ENCODE data around the gene PARP16.
"Not testable (repeated sequence)": the region's sequence is repeated elsewhere in the genome, so short reads cannot be mapped to it uniquely, and the experiment has no call there.

PARP16 gene

DNA sequence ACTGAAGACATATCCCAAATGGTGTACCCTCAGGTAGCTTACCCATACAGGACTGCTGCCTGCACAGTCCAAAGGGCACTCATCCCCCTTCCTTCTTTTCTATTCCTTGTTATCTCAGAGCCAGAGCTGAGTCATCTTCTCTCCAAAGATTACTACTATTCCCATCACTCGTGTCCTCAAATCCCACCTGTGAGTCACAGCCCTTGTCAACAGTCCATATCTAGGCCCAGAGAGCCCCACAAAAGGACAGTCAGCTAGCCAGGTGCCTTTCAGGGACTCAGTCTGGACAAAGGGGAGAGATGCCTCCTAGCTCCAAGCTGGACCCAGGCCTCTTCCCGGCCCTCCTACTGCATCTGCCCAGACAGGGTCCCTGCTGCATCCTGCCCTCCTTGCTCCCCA is 11.0 kb downstream of the PARP16 start:
- no peak for DNase-seq (ENCODE audit: low read depth)

DNA sequence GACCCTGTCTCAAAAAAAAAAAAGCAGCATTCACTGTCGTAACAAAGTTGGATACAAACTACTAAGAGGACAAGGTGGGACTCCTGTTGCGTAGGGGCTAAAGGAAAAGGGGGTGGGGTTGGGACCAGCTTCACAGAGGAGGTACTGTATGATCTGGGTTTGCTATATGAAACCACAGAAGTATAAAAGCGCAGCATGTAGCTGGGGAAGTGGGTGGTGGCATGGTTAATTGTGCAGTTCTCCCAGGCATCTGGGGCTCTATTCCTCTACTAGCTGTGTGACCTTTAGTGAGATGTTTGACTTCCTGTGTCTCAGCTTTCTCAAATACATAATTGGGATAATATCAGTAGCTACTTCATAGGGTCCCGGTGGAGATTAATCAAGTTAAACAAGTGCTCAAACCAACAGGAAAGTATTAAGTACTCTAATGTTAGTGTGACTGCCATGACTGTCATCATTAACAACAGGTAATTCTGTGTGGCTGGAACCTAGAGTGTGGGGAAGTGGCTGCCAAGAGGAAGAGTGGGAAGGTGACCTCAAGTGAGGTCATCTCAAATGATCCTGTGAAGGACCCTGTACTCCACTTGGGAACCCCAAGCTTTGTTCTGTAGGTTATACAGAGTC is 11.5 kb downstream of the PARP16 start:
- DNase-seq (ENCODE audit: low read depth), result no peak

DNA sequence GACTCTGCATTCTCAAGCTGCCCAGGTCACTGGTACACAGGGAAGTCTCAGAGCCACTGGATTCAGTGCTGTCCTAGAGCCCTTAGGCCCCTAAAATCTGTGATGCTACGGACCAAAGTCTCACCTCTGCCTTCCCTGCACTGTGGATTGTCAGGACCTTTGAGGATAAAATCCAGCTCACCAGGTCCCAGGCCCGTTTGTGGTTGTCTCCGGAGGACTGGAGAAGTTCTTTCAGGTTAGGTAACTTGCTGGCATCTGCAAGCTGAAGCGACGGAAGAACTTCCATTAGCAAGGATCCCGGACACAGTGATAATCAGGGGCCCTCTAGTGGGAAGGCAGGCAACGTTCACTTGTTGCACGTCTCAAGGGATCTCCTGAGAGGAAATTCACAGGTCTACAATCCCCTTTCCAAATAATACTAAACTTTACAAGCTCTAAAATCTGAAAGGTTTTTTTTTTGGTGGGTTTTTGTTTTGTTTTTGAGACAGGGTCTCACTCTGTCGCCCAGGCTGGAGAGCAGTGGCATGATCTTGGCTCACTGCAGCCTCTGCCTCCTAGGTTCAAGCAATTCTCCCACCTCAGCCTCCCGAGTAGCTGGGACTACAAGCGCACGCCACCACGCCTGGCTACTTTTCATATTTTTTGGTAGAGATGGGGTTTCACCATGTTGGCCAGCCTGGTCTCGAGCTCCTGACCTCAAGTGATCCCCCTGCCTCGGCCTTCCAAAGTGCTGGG is 15.7 kb downstream of the PARP16 start:
- not testable (repeated sequence) for DNase-seq (ENCODE audit: low read depth)

DNA sequence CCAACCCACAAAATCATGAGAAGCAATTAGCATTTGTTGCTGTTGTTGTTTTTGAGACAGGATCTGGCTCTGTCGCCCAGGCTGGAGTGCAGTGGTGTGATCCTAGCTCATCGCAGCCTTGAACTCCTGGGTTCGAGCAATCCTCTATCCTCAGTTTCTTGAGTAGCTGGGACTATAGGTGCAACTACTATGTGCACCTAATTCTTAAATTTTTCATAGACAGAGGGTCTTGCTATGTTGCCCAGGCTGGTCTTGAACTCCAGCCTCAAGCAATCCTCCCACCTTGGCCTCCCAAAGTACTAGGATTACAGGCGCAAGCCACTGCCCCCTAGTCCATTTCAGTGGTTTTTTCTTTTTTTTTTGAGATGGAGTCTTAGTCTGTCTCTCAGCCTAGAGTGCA is 18.3 kb downstream of the PARP16 start:
- DNase-seq (ENCODE audit: low read depth), result no peak

DNA sequence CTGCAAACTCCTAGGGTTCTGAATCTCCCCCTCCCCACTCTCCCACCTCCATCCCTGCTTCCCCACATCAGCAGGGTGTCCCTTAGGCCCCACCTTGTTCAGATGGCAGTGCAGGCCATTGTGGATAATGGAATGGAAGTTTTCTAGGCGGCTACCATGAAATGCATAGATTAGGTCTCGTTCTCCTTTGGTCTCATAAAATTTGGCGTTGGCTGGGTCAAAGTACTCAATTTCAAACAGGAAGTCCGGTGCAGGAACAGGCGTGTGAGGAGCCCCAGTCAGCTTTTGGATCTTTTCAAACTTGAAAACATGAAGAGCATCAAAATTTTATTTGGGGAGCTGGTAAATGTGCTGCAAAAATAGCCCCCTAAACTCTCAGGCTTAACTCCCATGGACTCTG is 20.2 kb downstream of the PARP16 start:
- no peak for DNase-seq (ENCODE audit: low read depth)

DNA sequence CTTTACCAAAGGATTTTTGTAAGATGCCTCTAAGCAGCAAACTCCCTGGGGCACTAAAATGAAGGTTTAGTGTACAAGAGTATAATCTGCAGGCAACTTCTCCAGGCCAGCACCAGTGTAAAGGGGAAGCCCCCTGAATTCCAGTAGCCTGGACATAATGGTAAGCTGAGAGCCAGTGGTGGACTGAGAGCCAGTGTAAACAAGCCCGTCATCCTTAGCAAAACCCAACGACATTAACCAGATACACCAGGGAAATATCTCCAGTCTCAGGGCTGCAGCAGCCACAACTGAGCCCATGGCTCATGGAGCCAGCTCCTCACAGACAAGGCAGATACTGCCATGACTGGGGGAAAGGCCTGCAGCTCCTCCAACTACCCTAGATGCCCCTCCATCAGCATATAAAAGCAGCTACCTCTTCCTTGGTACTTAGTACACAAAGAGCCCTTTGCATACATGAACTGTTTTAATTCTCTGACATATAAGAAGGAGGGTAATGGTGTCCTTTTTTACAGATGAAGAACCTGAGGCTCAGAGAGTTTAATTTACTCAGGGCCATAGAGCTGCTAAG is 21.7 kb downstream of the PARP16 start:
- DNase-seq (ENCODE audit: low read depth), result no peak

DNA sequence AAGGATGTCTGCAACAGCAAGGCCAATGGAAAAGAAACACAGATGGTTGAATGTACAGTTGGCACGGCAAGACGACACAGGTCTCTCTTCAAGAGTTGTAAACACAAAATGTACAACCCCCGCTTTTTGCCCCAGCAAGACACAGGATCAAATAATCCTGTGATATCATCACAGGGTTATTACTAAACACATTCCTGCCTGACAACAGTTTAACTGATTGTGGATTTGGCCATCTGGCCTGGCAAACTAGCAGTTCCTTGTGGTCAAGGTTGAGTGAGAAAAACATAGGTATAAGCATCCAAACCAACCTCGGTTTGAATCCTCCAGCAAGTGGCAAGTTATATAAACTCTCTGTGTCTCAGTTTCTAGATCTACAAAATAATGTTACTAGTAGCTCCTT is 23.4 kb downstream of the PARP16 start:
- DNase-seq (ENCODE audit: low read depth), result no peak

DNA sequence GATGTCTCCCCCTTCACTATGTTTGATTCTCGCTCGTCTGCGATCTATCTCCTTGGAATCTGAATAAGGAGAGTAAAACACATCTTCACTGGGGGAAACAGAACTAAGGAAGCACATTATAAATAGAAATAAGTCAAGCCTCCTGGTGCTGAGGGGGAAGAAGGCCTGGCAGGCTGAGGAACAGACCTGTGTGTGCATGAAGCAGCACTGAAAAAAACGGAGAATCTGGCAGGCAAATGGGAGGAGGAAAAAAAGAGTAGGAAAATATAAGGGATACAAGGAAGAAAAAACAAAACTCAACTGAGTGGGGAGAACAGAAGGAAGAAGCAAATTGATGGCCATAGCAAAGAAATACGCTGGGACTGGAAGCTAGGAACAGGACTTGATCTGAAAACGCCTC is 25.7 kb downstream of the PARP16 start:
- no peak for DNase-seq (ENCODE audit: low read depth)

DNA sequence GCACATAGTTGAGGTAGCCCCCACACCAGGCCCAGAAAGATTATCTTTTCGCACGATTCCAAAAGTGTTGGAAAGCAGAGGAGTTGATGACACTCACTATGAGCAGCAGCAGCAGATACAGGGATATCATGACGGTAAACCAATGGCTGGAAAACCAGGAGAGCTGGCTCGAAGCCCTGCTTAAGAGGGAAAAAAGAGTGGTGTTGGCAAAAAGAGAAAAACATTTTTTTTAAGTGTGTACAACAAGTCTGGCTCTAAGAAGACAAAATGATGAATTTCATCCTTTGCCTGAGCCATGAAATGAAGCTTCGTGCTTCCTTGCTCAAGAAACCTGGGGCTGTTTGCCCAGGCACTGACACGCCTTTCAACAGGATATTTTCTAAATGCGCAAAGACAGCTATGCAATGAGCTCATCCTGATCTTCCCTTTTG is 27.3 kb downstream of the PARP16 start:
- no peak for DNase-seq (ENCODE audit: low read depth)

DNA sequence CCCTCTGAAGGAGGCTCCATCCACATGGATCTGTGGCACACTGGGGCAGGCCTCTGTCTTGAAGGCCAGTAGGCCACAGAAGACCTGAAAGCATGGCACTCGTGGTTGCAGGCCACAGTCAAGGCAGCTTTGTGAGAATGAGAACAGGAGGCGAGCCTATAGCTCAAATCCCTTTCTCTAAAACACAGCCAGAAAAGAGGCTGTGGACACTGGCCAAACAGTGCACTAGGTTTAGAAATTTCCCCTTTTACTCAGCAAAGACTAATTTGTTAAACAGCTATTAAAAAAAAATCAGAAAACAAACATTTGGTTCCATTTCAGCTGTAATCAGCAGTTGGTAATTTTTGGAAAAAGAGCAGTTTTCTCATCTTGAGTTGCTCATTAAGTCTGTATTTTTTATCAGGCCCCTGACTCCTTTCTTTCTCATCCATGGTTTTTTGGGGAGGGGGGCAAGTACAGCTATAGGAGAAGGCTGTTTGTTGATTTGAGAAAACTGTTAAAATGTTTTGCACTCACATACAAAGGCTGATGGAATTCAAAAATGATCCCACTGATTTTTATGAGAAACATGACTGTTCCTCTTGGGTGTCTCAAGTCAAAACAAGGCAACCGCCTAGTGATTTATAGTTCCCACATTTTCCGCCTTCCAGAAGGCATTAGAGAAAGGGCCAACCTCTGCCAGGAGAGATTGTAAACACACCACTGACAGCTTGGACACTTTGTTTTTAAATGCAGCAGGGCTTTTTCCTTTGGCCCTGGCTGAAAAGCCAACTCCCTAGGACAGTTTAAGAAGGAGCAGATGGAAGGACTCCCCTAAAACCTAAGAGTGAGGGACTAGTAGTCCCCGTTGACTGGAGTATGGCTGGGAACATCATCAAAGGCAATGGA is 28.1 kb downstream of the PARP16 start:
- no peak for DNase-seq (ENCODE audit: low read depth)

DNA sequence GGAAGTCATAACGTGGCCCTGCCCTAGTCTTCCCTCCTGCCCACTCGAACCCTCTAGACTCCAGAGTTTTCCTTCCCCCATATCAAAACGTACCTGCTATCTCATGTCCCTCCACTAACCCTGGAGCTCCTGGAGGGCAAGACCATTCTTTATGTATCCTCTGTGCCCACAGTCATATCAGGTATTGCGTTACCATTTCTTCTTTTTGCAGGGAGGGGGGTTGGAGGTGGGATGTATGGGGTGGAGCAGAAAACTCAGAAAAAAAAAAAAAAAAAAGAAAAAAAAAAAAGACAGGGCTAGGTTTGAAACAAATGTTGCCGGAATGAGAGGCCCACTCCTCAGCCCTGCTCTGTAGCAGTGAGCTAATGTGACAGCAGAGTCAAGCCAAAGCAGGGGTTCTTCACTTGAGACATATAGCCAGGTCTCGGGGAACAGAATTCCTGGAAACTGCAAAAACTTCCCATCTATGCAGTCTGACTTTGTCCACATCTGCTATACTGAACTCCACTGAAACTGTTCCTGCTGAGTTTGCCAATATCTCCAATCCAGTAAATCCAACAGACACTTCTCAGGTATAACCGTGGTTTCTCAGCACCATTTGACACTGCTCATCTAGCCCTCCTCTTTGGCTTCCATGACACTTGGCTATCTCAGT is 31.1 kb downstream of the PARP16 start:
- no peak for DNase-seq (ENCODE audit: low read depth)

DNA sequence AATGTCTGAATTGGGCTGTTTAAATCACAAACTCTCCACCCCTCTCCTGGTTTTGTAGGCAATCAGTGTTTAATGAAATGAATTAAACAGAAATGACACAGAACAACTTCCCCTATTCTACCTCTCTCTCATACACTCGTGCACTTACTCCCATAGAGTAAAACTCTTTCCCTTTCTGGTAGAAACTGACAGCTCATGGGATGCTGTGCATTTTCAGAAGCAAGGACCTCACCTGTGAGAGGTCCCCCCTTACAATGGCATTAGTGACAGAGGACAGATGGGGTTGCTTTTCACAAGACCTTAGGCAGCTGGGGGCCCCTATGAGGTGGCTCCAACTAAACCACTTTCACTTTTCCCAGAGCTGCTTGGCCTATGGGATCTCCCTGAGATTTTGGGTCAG is 31.9 kb downstream of the PARP16 start:
- no peak for DNase-seq (ENCODE audit: low read depth)

DNA sequence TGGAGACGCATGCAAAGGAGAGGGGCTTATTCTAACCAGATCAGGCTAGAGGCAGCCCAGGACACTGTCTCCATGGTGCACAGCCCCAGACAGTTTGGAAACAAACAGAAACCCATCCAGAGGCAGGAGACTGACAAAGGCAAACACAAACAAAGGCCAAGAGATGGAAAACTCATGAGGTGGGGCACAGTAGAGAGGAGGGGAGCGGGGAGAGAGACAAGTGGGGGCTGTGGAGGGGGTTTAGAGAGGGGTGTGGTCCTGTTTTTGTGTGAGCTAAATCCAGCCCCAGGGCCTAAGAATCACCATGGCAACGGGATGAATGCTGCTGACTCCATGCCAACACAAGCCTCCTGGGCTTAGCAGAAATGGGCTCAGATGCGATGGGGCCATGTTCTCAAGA is 32.3 kb downstream of the PARP16 start:
- DNase-seq (ENCODE audit: low read depth), result no peak

DNA sequence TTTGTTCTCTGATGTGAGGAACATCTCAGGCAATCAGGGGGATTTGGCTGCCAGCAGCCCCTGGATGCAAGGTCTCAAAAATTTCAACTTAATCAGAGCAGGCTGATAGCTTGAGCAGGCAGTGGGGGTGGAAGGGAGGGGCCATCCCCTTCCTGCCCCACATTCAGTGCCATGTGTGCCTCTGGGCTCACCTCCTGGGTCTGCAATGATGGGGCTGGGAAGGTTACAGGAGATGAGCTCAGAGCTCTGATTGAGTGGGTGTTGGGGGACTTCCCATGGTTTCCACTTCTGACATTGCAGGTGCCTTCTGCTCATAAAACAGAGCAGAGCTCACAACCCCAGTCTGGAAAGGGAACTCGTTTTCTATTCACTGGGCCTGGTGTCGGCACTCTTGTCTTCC is 37.0 kb downstream of the PARP16 start:
- no peak for DNase-seq (ENCODE audit: low read depth)

DNA sequence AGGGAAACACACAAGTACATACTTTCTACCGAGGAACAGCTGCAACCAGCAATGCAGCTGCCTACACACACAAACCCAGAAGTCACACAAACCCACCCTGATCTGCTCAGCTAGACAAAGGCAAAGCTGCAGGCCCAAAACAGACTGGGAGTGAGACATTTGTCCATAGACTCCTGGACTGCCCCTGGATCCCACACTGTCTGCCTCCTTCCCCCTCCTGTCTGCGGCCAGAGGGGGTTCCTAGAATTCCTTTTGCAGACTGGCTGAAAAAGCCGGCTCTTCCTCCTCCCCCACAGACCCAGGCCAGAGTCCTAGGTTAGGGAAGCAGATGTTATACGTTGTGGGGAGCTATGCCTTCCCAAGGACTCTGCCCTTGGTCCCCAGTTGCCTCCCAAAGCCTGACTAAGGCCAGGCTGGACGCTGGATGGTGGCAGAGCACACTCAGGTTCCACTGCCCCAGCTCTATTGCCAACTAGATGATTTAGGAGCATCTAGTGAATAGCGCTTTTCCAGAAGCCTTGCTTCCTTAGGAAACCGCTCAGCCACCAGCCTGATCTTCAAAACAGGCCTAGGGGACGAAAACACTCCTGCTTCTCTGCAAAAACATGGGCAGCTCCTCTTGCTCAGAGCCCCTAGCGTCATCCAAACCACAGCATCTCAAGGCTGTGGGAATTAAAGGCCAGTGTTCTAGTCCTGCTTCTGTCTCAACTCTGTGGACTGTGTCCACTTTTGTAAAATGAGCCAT is 38.0 kb downstream of the PARP16 start:
- DNase-seq (ENCODE audit: low read depth), result no peak

DNA sequence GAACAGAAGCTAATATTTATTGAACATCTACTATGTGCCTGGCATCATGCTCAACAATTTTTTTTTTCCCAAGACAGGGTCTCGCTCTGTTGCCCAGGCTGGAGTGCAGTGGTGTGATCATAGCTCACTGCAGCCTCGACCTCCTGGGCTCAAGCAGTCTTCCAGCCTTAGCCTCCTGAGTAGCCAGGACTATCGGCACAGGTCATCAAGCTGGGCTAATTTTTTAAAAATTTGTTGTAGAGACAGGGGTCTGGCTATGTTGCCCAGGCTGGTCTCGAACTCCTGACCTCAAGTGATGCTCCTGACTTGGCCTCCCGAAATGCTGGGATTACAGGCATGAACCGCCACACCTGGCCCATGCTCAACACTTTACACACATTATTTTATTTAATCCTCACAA is 39.7 kb downstream of the PARP16 start:
- DNase-seq (ENCODE audit: low read depth), result no peak

DNA sequence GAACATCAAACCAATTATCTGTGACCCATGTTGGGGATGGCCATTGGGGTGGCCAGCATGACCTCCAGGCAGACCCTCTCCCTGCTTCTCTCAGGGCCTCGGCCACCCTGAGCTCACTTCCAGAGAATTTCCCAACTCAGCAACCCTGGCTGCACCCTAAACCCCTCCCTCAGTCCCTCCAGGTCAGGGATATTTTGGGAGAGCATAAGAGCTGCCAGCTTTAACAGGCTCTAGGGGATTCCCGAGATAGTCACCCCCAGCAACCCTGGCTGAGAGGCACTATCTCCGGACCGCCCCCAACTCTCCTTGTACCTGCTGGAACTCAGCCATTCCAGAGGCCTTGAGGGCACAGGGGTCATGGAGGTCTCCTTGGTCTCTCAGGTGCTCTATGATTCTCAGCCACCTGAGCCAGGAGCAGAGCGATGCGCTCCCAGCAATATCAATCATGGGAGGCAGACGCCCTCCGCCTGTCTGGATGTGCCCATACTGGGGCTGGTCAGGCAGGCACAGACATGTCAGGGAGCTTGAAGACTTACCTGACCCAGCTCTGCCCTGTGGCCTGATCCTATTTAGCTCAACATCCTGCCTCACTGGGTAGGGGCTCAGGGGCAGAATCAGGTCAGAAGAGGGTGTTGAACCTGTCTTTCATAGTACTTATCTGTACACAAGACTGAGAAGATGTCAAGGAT is 40.5 kb downstream of the PARP16 start:
- DNase-seq (ENCODE audit: low read depth), result no peak

DNA sequence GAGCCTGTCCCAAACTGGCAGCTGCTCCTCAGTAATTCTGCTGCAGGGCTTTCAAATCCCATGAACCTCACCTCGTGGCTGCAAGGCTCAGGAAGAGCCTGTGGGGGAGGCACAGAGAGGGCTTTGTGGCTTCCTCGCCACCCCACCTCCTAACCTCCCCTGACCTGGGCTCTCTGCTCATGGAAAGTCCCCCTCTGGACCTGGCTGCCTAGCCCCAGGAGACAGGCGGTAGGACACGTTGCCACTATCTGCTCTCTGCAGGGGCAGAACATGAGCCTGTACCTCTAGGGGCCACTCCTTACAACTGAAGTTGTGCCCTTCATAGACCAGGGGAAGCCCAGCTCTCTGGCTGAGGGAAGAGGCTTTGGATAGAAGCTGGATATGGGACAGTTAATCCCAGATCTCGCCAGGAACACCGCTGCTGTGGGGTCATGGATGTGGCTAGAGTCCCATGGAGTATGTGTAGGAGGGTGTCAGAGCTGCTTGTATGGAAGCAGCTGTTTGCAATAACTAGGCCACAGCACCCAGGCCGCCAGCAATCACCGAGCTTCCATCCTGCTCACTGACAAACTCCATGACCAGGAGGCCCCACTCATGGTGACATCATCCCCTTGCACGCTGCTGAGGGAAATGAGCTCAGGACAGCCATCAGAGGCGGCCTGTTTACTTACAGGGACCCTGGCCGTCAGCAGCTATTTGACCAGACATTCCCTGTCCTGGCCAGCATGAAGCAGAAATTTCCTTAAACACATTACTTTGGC is 41.4 kb downstream of the PARP16 start:
- no peak for DNase-seq (ENCODE audit: low read depth)

DNA sequence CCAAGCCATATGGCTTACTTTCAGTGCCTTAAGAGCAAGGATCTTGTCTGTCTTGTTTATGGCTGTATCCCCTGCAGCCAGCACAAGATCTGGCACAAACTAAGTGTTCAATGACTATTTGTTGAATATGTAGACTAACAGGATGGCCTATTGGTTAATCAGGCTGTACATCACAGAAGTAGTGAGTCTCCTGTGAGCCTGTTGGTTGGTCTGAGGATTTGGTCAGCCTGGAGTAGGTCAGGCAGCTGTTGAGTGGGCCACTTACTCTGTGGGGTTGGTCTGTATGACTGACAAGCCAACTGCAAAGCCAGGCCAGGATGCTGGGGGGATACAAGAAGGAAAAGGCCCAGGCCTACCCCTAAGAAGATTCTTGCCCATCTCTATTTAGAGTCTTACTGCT is 42.0 kb downstream of the PARP16 start:
- no peak for DNase-seq (ENCODE audit: low read depth)

DNA sequence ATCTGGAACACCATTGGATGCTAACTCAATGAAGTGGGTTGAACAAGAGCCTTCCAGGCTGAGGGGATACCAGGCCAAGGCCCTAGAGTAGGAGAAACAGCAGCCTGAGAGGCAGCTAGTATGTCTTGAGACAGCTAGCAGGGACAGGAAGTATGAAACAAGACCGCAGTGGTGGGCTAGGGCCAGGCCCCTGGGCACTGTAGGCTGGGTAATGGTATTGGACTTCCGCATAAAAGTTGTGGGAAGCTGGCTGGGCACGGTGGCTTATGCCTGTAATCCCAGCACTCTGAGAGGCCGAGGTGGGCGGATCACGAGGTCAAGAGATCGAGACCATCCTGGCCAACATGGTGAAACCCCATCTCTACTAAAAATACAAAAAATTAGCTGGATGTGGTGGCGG is 50.2 kb downstream of the PARP16 start:
- not testable (repeated sequence) for DNase-seq (ENCODE audit: low read depth)
